GM19351 (cell line): ENCODE data around the gene BLOC1S5.
"Not testable (repeated sequence)": the region's sequence is repeated elsewhere in the genome, so short reads cannot be mapped to it uniquely, and the experiment has no call there.

Experiments used
- ATAC-seq: cut with Tn5 transposase; IDR thresholded peaks from one replicate; pipeline ENCODE4 v1.9.1; 2021; ENCODE audit warnings: mild to moderate bottlenecking, moderate library complexity; ENCODE audit not compliant: unreplicated experiment

BLOC1S5 gene

GRCh38 chr6:7996538-7997111 lies 67.6 kb downstream of the BLOC1S5 start:
- ATAC-seq: no peak

- no peak for ATAC-seq
Measured at GRCh38 chr6:7993952-7994351, 70.2 kb downstream of the BLOC1S5 start.

- no peak for ATAC-seq
Measured at GRCh38 chr6:7993399-7993798, 70.8 kb downstream of the BLOC1S5 start.

GRCh38 chr6:7992002-7992815 lies 72.0 kb downstream of the BLOC1S5 start:
- ATAC-seq: peak; percentile 96

GRCh38 chr6:7991536-7991935 lies 72.7 kb downstream of the BLOC1S5 start:
- ATAC-seq: peak; percentile 30

GRCh38 chr6:7986219-7986618 lies 78.0 kb downstream of the BLOC1S5 start:
- ATAC-seq: no peak

- ATAC-seq: not testable (repeated sequence)
Measured at GRCh38 chr6:7983967-7984366, 80.2 kb downstream of the BLOC1S5 start.

GRCh38 chr6:7979831-7980230 lies 84.4 kb downstream of the BLOC1S5 start:
- ATAC-seq: no peak

- peak; percentile 78 for ATAC-seq
Measured at GRCh38 chr6:7978736-7979135, 85.5 kb downstream of the BLOC1S5 start.

GRCh38 chr6:7976485-7977056 lies 87.6 kb downstream of the BLOC1S5 start:
- no peak for ATAC-seq

- peak; percentile 50 for ATAC-seq
Measured at GRCh38 chr6:7975764-7976146, 88.4 kb downstream of the BLOC1S5 start.

- peak; percentile 53 for ATAC-seq
Measured at GRCh38 chr6:7974938-7975763, 89.0 kb downstream of the BLOC1S5 start.

GRCh38 chr6:7974565-7974937 lies 89.6 kb downstream of the BLOC1S5 start:
- ATAC-seq: no peak

- ATAC-seq: no peak
Measured at GRCh38 chr6:7973584-7973983, 90.6 kb downstream of the BLOC1S5 start.

- ATAC-seq: no peak
Measured at GRCh38 chr6:7971499-7971898, 92.7 kb downstream of the BLOC1S5 start.

- ATAC-seq: no peak
Measured at GRCh38 chr6:7970616-7971015, 93.6 kb downstream of the BLOC1S5 start.
